C4-2B (cell line): ENCODE measurements around the gene ZCCHC2.

ENCODE experiments used
- CTCF ChIP-seq: fragments of 450-650 bp; conservative IDR thresholded peaks from 2 replicates; pipeline ENCODE4 v1.5.1; 2017; ENCODE audit warnings: mild to moderate bottlenecking
- ZFX ChIP-seq: fragments of 450-650 bp; IDR thresholded peaks from 2 replicates; pipeline ENCODE4 v1.6.1; 2017

- TF ChIP-seq CTCF (no peak), ZFX (no peak)
Observed at GRCh38 chr18:62521593-62521992, 1.2 kb upstream of the ZCCHC2 start.
